ENCODE measurements around the gene GSTO2. TPM values are rescaled to one million over a fixed set of nuclear protein-coding genes. Genes with fewer than 3 reads are reported as not detected.
A peak's percentile ranks its signal among the peaks of the same experiment; 100 is the strongest.

The GSTO2 gene
- total and polyA plus RNA-seq, 2 of the 13 experiments (the other 11 are each of a cell fraction or from before 2014, with no cell fraction given), result 2.1 to 7.9 TPM

DNA sequence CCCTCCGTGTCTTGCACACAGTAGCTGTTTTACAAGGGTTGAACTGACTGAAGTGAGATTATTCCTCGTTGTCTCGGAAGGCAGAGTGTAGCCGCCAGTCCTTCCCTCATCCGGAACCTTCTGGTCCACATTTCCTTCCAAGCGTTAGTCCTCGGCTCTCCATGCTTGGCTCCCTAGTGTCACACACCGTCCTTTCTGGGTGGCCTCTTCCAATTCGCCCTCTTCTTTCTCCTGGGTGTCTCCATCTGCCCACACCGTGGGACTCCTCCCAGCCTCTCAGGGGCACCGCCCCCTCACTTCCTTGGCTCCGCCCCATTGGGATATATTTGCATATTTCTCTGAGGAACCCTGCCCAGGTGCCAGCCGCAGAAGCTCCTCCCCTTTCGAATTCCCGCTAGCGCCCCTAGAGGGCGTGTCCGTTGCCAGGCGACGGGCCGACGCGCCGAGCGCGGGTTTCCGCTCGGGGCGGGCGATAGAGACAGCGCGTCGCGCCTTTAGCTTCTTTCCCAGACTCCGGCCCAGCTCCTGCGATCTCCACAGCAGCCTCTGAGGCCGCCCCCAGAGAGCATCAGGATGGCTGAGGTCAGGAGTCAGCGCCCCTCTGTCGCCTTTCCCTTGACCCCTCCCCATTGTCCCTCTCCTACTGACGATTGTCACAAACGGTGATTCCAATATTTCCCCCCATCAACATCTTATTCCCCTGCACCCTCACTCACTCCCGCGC lies 84.5 kb downstream of the GSTO2 start, which contains the start of gene CFAP58 (continued):
- TF ChIP-seq ESRRA (CRISPR knock-in tag; IDR thresholded peaks at IDR 0.05; ENCODE audit: low read depth), result no peak
- TF ChIP-seq GABPA (IDR thresholded peaks at IDR 0.05; ENCODE audit: low read depth, low read length), result no peak
- TF ChIP-seq GABPA (CRISPR knock-in tag; IDR thresholded peaks at IDR 0.05; ENCODE audit: low read depth), result peak; percentile 43; the same call in 1 of the 2 replicates
- TF ChIP-seq MXI1 (IDR thresholded peaks at IDR 0.05; ENCODE audit: borderline replicate concordance, low read depth, low read length), result peak; percentile 72; the same call in 1 of the 3 replicates

Small RNA genes lying within 50 kb of the gene (microRNA-seq; reads per million reads assigned to microRNA genes)
- gene MIR4482, result not detected

Small RNA genes lying within 50 kb of the gene (small RNA-seq; reads per million reads assigned to genes)
- gene MIR4482 (ENCODE audit: insufficient read depth in 2 of 3, insufficient read length in 3 of 3, low read depth in 2 of 3, low replicate concordance in 1 of 3), result 0 reads per million in 3 experiments

Other genes with a start within 250 kb of the GSTO2 start
- gene COL17A1, start 183.3 kb upstream of the GSTO2 start, total RNA-seq (2016; rRNA removed; fragmentation: Illumina TruSeq; extraction: Trizol), result not detected in 2 replicates
- gene COL17A1, start 183.3 kb upstream of the GSTO2 start, polyA plus RNA-seq (2011; rRNA removed), result 0.03 and 0.13 TPM in 2 replicates
- gene SFR1, start 147.0 kb upstream of the GSTO2 start, total RNA-seq (2016; rRNA removed; fragmentation: Illumina TruSeq; extraction: Trizol), result 6.1 and 6.9 TPM in 2 replicates
- gene SFR1, start 147.0 kb upstream of the GSTO2 start, polyA plus RNA-seq (2011; rRNA removed), result 1.6 and 2.2 TPM in 2 replicates
- gene CFAP43, start 36.8 kb upstream of the GSTO2 start, total RNA-seq (2016; rRNA removed; fragmentation: Illumina TruSeq; extraction: Trizol), result 0.24 and 0.46 TPM in 2 replicates
- 0.16 and 0.38 TPM in 2 replicates for gene CFAP43, start 36.8 kb upstream of the GSTO2 start, polyA plus RNA-seq (2011; rRNA removed)
- 300 and 418 TPM in 2 replicates for gene GSTO1, start 14.3 kb upstream of the GSTO2 start, total RNA-seq (2016; rRNA removed; fragmentation: Illumina TruSeq; extraction: Trizol)
- gene GSTO1, start 14.3 kb upstream of the GSTO2 start, polyA plus RNA-seq (2011; rRNA removed), result 152 and 228 TPM in 2 replicates
- 0.58 and 1.00 TPM in 2 replicates for gene ITPRIP, start 69.3 kb downstream of the GSTO2 start, total RNA-seq (2016; rRNA removed; fragmentation: Illumina TruSeq; extraction: Trizol)
- gene ITPRIP, start 69.3 kb downstream of the GSTO2 start, polyA plus RNA-seq (2011; rRNA removed), result 2.8 and 3.0 TPM in 2 replicates
- not detected in 2 replicates for gene CFAP58, start 84.6 kb downstream of the GSTO2 start, total RNA-seq (2016; rRNA removed; fragmentation: Illumina TruSeq; extraction: Trizol)
- gene CFAP58, start 84.6 kb downstream of the GSTO2 start, polyA plus RNA-seq (2011; rRNA removed), result 0.03 TPM in 2 replicates

All from HepG2 (cell line).